KMS-11 (cell line): Measurements from ENCODE around the gene OLIG1.

Experiments
- H2AFZ ChIP-seq: fragments of 200-600 bp; sonication (generic); 2 replicates; pipeline ENCODE4 v1.6.1; 2016; ENCODE audit warnings: antibody characterized with exemption, mixed run types, low read depth
- H3K27ac ChIP-seq: fragments of 200-600 bp; sonication (generic); 2 replicates; pipeline ENCODE4 v1.6.1; 2016; ENCODE audit warnings: mild to moderate bottlenecking, mixed run types
- H3K27me3 ChIP-seq: fragments of 200-600 bp; sonication (generic); 2 replicates; pipeline ENCODE4 v1.6.1; 2017; ENCODE audit warnings: mild to moderate bottlenecking, low read depth, mixed run types, moderate library complexity; ENCODE audit not compliant: insufficient read depth
- H3K36me3 ChIP-seq: fragments of 200-600 bp; sonication (generic); 2 replicates; pipeline ENCODE4 v1.6.1; 2017; ENCODE audit warnings: mild to moderate bottlenecking, mixed run types; ENCODE audit not compliant: insufficient read depth
- H3K4me1 ChIP-seq: fragments of 200-600 bp; sonication (generic); 2 replicates; pipeline ENCODE4 v1.6.1; 2016; ENCODE audit warnings: mild to moderate bottlenecking, low read depth, mixed run types; ENCODE audit not compliant: poor library complexity, severe bottlenecking
- H3K4me2 ChIP-seq: fragments of 200-600 bp; sonication (generic); 2 replicates; pipeline ENCODE4 v1.7.0; 2016; ENCODE audit warnings: mild to moderate bottlenecking, mixed run types
- H3K4me3 ChIP-seq: fragments of 200-600 bp; sonication (generic); IDR thresholded peaks from 2 replicates; pipeline ENCODE4 v1.6.1; 2017; ENCODE audit warnings: low read depth, low read length, mixed read lengths; ENCODE audit not compliant: insufficient read depth
- H3K79me2 ChIP-seq: fragments of 200-600 bp; sonication (generic); 2 replicates; pipeline ENCODE4 v1.6.1; 2016; ENCODE audit warnings: low read depth, mixed run types; ENCODE audit not compliant: insufficient read depth
- H3K9ac ChIP-seq: fragments of 200-600 bp; sonication (generic); 2 replicates; pipeline ENCODE4 v1.6.1; 2016; ENCODE audit warnings: mild to moderate bottlenecking, mixed run types
- H4K20me1 ChIP-seq: fragments of 200-600 bp; sonication (generic); 2 replicates; pipeline ENCODE4 v1.6.1; 2016; ENCODE audit warnings: mild to moderate bottlenecking, mixed run types; ENCODE audit not compliant: insufficient read depth
- CTCF ChIP-seq: fragments of 200-600 bp; sonication (generic); conservative IDR thresholded peaks from 2 replicates; pipeline ENCODE4 v1.6.1; 2017; ENCODE audit warnings: low read depth, mild to moderate bottlenecking, antibody characterized with exemption, low read length, moderate library complexity, mixed read lengths

The OLIG1 gene

DNA sequence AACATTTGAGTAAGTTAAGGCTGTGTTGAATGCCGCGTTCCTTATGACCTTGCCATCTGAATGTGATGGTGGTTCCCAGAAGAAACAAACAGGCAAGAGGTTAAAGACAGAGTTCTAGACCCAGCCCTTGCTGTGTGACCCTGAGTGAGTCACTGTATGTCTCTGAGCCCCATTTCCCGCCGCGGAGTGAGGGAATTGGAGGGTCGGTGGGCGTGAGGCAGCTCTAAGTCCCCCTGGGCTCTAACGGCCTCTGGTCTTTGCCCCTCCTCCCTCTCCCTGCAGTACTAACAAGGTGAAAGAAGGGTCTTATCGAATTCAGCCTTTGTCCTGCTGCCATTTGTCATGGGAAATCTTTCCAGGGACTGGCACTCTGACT is 40.4 kb downstream of the OLIG1 start:
- Histone ChIP-seq H3K4me2 (no peak overlapping the region), H3K27me3 (no peaks in the 10 kb centered on the region)

DNA sequence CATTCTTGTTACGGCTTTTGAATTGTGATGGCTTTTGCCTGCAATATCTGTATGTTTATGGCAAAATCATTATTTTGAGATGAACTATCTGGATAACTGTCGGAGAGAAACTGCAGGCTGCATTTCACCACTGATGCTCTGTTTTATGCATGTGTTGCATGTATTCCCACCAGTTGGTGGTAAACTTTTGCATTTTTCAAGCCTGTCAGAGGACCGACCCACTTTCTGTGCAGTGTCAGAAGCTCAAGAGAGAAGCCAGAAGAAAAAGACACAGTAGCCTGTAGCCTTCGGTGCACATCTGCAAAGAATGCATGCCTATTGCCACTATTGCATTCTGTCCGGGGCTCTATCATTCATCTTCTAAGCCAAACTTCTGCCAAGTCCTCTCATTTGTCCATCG is 41.6 kb downstream of the OLIG1 start:
- H3K36me3 ChIP-seq = no peaks in the 10 kb centered on the region
- no peak overlapping the region for H3K4me3 ChIP-seq
- TF ChIP-seq CTCF = no peak
- no peaks in the 10 kb centered on the region for H4K20me1 ChIP-seq
- no peak overlapping the region for H3K9ac ChIP-seq
- H3K4me1 ChIP-seq = peaks cover 24% of the 10 kb centered on the region
- no peak overlapping the region for H3K4me2 ChIP-seq
- H3K79me2 ChIP-seq = no peaks in the 10 kb centered on the region
- no peak overlapping the region for H2AFZ ChIP-seq
- no peak overlapping the region for H3K27ac ChIP-seq
- H3K27me3 ChIP-seq = no peaks in the 10 kb centered on the region

More for the DNA sequence above, 40.4 kb downstream of the OLIG1 start:
- H3K4me1 ChIP-seq = peaks cover 11% of the 10 kb centered on the region
- H2AFZ ChIP-seq = no peak overlapping the region
- no peak overlapping the region for H3K9ac ChIP-seq
- no peaks in the 10 kb centered on the region for H4K20me1 ChIP-seq
- no peak for TF ChIP-seq CTCF
- no peak overlapping the region for H3K27ac ChIP-seq
- no peak overlapping the region for H3K4me3 ChIP-seq
- H3K79me2 ChIP-seq = no peaks in the 10 kb centered on the region
- no peaks in the 10 kb centered on the region for H3K36me3 ChIP-seq

DNA sequence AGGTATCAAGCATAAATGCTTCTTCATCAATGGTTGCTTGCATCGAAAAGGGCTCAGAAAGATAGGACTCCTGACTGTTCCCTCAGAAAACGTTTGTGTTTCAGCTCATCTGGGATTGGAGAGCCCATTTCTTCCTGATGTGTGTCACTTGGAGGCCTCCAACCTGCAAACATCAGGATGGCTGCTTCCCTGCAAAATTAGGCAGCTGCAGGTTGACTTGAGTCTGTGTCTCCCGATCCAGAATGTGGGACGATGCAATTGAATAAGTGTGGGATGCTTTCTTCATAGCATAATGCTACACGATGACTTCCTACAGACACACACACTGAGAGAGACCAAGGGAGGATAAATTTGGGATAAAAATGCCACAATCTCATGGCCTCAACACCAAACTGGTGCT is 42.2 kb downstream of the OLIG1 start:
- no peak overlapping the region for H3K4me2 ChIP-seq
- no peak overlapping the region for H3K9ac ChIP-seq
- TF ChIP-seq CTCF = no peak
- H3K36me3 ChIP-seq = no peaks in the 10 kb centered on the region
- H3K79me2 ChIP-seq = no peaks in the 10 kb centered on the region
- peaks cover 29% of the 10 kb centered on the region for H3K4me1 ChIP-seq
- H3K27me3 ChIP-seq = no peaks in the 10 kb centered on the region
- no peak overlapping the region for H3K27ac ChIP-seq
- H4K20me1 ChIP-seq = no peaks in the 10 kb centered on the region
- no peak overlapping the region for H3K4me3 ChIP-seq
- H2AFZ ChIP-seq = no peak overlapping the region

- H3K27me3 ChIP-seq = no peaks in the 10 kb centered on the region
- no peaks in the 10 kb centered on the region for H3K36me3 ChIP-seq
- H3K79me2 ChIP-seq = no peaks in the 10 kb centered on the region
- TF ChIP-seq CTCF = no peak
- no peak overlapping the region for H3K4me3 ChIP-seq
- no peaks in the 10 kb centered on the region for H4K20me1 ChIP-seq
- H3K4me2 ChIP-seq = no peak overlapping the region
- no peak overlapping the region for H3K27ac ChIP-seq
- H2AFZ ChIP-seq = no peak overlapping the region
- peaks cover 35% of the 10 kb centered on the region for H3K4me1 ChIP-seq
- no peak overlapping the region for H3K9ac ChIP-seq
These were observed 42.7 kb downstream of the OLIG1 start for GRCh38 chr21:33112681-33113080.

DNA sequence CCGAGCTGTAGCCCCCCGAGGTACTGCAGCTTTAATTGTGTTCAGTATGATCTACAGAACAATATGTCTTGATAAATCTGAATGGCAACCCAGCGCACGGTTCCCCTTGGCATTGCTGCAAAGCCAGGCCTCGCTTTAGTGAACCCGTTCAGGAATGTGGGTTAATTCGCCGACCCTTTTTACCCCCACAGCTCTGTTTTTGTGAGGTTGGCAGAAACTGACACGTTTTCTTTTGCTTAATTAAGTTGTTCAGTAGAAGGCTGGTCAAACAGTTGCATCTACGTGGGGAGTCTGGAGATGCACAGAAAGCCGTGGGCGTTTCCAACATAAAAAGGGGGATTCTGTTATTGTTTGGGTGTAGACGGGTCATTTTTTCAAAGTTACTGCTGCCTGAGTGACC is 43.2 kb downstream of the OLIG1 start:
- peaks cover 38% of the 10 kb centered on the region for H3K4me1 ChIP-seq
- H3K27me3 ChIP-seq = no peaks in the 10 kb centered on the region
- H3K79me2 ChIP-seq = no peaks in the 10 kb centered on the region
- no peak overlapping the region for H3K27ac ChIP-seq
- TF ChIP-seq CTCF = no peak
- H2AFZ ChIP-seq = no peak overlapping the region
- no peaks in the 10 kb centered on the region for H4K20me1 ChIP-seq
- H3K36me3 ChIP-seq = no peaks in the 10 kb centered on the region
- H3K9ac ChIP-seq = no peak overlapping the region
- no peak overlapping the region for H3K4me3 ChIP-seq
- no peak overlapping the region for H3K4me2 ChIP-seq
